Activated CD8-positive, alpha-beta memory T cell treated with anti-CD3 and anti-CD28 coated beads for 24 hours (primary cell): Measurements from ENCODE around the gene SLTM.
"Not testable (repeated sequence)": the region's sequence is repeated elsewhere in the genome, so short reads cannot be mapped to it uniquely, and the experiment has no call there.

Experiments used
- DNase-seq: peaks from one replicate; pipeline ENCODE4 v3.0.0-alpha.2; 2020

The SLTM gene

DNA sequence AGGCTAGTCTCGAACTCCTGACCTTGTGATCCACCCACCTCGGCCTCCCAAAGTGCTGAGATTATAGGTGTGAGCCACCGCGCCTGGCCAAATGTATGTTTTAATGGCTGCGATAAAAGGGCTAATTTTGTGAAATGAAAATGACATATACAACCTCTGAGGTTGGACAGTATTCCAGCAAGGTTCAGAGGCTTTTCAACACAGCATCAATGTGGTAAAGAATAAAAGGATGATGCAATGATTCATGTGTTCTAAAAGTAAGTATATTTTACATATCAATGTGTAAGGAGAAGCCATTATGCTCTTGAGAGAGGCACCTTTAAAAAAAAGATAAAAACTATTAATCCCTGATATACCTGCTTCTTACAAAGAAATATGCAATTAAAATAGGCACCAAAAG, 6.7 kb downstream of the SLTM start:
- no peak for DNase-seq

DNA sequence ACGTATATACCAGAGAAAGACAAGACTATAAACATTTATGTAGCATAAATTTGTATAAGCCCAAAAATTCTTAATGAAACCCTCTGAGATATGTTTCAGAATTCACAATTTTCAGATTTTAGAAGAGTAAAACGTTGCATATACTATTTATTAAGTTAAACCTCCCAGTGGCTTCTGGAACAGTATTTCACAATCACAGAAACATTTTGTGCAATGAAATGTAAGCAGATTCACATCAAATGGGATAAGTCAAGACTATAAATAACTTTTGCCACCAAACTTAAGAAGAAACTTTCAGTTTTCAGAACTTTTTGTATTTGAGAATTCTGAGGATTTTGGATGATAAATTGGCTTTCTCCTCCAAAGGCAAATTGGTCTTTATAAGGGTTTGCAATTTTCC, 9.2 kb downstream of the SLTM start:
- no peak for DNase-seq

GRCh38 chr15:58923696-58924300, 9.7 kb downstream of the SLTM start:
- no peak for DNase-seq

DNA sequence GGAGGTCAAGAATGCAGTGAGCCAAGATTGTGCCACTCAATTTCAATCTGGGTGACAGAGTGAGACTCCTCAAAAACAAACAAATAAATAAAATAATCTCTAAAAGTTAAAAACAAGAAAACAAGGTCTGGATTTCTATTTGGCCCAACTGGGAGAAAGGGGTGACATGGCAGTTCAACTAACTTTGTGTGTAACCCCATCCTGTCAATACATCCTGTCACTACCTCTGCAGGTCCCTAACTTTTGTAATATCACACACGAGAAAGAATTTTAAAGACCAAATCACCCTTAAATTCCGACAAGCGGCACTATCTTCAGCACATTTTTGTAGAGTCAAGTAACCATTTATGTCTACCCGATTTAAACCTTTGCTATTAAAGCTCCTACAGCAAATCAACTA, 10.2 kb downstream of the SLTM start:
- DNase-seq = no peak

- DNase-seq = no peak
These were observed 12.2 kb downstream of the SLTM start for GRCh38 chr15:58921267-58921790.

- DNase-seq = not testable (repeated sequence)
These were observed 13.0 kb downstream of the SLTM start for GRCh38 chr15:58920447-58920846.

DNA sequence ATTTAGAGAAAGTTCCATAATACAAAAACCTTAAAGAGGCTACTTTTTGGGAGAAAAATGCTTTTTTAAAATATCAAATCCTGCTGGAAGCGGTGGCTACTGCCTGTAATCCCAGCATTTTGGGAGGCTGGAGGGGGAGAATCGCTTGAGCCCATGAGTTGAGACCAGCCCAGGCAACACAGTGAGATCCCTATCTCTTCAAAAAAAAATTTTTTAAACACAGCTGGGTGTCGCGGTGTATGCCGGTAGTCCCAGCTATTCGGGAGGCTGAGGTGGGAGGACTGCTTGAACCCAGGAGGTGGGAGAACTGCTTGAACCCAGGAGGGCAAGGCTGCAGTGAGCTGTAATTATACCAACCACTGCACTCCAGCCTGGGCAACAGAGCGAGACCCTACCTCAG, 14.2 kb downstream of the SLTM start:
- DNase-seq = no peak

- no peak for DNase-seq
These were observed 15.2 kb downstream of the SLTM start for GRCh38 chr15:58918239-58918638.

DNA sequence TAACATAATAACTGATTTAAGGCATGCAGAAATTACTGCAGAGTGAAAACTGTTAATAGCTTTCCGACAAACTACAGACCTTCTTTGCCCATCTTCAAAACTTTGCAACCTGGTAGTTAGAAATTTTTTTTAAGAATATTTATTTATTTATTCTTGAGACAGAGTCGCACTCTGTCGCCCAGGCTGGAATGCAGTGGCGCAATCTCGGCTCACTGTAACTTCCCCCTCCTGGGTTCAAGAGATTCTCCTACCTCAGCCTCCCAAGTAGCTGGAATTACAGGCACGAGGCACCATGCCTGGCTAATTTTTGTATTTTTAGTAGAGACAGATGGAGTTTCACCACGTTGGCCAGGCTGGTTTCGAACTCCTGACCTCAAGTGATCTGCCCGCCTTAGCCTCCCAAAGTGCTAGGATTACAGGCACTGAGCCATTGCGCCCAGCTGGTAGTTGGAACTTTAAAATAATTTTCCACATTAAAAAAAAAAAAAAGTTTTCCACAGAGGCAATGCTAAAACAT, 15.8 kb downstream of the SLTM start:
- not testable (repeated sequence) for DNase-seq

DNA sequence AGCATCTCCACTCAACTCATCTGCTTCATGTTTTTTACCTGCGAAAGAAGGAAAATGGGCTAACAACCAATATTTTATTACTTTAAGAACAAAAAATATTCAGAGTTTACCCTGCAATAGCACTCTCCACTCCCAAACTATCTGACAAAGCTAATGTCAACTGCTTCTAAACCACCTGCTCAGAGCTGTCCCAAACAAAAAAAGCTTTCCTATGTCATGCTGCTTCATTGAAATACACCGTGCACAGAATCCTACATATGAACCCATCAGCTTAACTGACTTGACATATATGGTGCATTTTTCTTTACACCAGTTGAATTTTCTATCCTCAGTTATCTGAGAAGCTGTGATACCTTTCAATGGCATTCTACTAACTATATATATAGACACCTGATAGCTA, 16.5 kb downstream of the SLTM start:
- no peak for DNase-seq

DNA sequence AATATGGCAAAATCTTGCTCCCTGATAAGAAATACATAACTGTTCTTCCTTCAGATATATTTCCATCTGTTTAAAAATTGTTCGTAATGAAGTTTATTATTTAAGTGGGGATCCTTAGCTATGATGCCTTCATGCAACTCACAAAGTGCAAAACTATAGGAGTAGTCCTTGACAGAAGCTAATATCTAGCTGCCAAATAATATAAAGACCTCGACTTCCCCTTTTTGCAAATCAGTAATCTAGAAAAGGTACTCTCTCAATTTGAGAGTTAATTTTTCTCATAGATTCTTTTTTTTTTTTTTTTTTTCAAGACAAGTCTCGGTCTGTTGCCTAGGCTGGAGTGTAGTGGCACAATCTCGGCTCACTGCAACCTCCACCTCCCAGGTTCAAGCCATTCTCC, 23.0 kb downstream of the SLTM start:
- no peak for DNase-seq

DNA sequence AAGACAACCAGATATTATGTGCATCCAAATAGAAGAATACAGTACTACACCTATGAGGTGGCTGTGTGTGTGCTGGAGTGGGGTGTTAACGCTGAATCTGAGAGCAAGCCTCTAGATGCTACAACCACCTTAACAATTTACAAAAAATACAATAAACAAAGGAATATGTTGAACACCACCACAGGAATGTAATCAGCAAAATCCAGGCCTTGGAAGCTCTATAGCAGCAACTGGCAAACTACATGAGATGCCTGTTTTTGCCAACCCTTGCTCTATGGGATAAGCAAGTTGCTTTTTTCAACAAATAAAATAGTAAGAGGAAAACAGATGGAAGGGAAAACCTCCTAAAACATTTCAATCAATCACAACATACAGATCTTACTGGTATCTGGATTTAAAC, 23.9 kb downstream of the SLTM start:
- no peak for DNase-seq

- no peak for DNase-seq
These were observed 24.7 kb downstream of the SLTM start for GRCh38 chr15:58908550-58909309.

GRCh38 chr15:58900631-58901030, 32.8 kb downstream of the SLTM start:
- no peak for DNase-seq

DNA sequence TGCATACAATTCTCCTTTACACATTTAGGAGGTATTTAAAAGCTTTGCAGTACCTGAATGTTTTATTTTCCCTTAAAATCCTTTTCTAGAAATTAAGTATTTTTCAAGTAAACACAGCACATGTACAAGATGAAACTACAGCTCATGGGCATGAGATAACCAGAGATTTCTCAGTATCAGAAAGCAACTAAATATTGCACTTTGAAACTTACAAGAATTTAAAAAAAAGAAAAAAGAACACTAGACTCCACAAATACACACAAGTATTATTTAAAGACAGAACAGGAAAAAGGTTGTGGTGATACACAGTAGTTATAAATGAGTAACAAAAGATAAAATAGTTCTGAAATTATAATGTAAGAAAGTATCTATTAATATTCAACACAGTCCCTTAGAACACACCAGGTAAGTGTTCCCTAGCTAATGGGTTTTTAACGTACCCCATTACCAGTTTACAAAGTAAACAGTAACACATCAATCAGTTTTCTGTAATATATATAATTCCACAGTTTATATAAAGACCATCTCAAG, 35.3 kb downstream of the SLTM start:
- DNase-seq = no peak

DNA sequence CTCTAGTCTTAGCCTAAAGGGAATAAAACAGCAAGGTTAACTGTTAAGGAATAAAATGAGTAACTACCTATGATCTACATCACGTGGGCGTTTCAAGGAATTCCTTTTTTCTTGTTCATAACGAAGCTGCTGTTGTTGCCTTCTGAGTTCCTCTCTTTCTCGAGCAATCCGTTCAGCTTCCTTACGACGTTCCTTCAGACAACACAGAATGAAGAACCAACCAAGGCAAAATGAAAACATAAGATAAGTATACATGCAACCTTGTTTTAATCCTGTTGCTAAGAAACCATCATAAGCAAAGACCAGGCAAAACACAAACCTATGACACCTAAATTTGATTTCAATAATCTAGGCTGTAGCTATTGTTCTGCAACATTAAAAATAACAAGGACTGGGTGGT, 44.1 kb downstream of the SLTM start:
- DNase-seq = no peak

GRCh38 chr15:58886921-58887320, 46.6 kb downstream of the SLTM start:
- no peak for DNase-seq

DNA sequence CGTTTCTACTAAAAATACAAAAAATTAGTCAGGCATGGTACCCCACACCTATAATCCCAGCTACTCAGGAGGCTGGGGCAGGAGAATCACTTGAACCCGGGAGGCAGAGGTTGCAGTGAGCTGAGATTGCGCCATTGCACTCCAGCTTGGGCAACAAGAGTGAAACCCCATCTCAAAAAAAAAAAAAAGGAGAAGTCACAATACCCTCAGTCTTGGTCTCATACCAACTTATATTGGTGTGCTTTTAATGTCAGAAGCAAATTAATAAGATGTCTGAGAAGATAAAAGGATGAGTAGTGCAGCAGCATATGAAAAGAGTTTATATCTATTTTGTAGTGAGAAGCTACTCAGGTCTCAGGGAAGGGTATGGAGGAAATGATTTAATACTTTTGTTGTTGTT, 49.6 kb downstream of the SLTM start:
- not testable (repeated sequence) for DNase-seq

DNA sequence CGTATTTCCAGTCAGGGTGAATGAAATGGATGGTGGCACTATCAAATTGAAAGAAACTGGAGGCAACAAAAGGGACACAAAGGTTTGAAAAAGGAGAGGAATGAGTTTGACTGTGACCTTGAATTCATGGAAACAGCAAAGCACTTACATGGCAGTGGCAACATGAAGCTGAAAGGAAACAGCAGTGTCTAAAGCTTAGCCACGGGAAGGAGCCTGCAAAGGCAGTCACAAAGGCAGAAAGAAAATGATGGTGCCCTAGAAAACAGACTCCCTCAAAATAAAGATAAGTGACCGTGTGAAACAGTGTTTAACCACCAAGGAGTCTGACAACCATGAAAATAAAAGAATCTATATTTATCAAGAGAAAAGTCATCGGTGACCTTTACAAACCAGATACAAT, 51.2 kb downstream of the SLTM start:
- DNase-seq = no peak

GRCh38 chr15:58880320-58880719, 53.2 kb downstream of the SLTM start:
- DNase-seq = no peak

- no peak for DNase-seq
These were observed 55.3 kb downstream of the SLTM start for GRCh38 chr15:58877999-58878825.

GRCh38 chr15:58876306-58877106, 57.0 kb downstream of the SLTM start:
- DNase-seq = no peak
